H1 (cell line): ENCODE measurements around the gene AMOTL2. TPM values are rescaled to one million over a fixed set of nuclear protein-coding genes. Genes with fewer than 3 reads are reported as not detected.
A peak's percentile ranks its signal among the peaks of the same experiment; 100 is the strongest.

ENCODE experiments used
- CTCF ChIA-PET: fragments of 300-600 bp; sonication (Branson Sonifier 250); formaldehyde crosslinking; loops from one replicate; lab custom pipeline; 2021; ENCODE audit not compliant: partially characterized antibody; lab: Charles Lee
- POLR2A ChIA-PET: fragments of 300-600 bp; sonication (Branson Sonifier 250); formaldehyde crosslinking; loops from one replicate; lab custom pipeline; 2021; ENCODE audit warnings: inconsistent platforms; ENCODE audit not compliant: partially characterized antibody; lab: Charles Lee
- DNase-seq, 2 experiments: peaks; one replicate each; pipeline versions ENCODE4 v3.0.0 to v3.0.0-alpha.2; 2010 to 2022; ENCODE audit warnings: low spot score in 2 of 2, low read depth in 1 of 2, mixed read lengths in 1 of 2
- FAIRE-seq: peaks from 2 replicates; lab custom pipeline; 2011; peaks lifted over from hg19 to GRCh38; lab: Jason Lieb, UNC
- H2AFZ ChIP-seq: 2 replicates; pipeline ENCODE4 v1.8.1; 2012; ENCODE audit warnings: low read length, inconsistent platforms
- H2AK5ac ChIP-seq: 2 replicates; pipeline ENCODE4 v1.6.1; 2013; ENCODE audit warnings: low read depth, low read length
- H2BK120ac ChIP-seq: replicated peaks from 2 replicates; pipeline ENCODE3; 2013; ENCODE audit warnings: low read depth, low read length, inconsistent platforms
- H2BK12ac ChIP-seq: 2 replicates; pipeline ENCODE4 v1.6.1; 2013; ENCODE audit warnings: low read depth, low read length
- H2BK15ac ChIP-seq: 2 replicates; pipeline ENCODE4 v1.6.1; 2013; ENCODE audit warnings: low read length
- H2BK20ac ChIP-seq: 2 replicates; pipeline ENCODE4 v1.6.1; 2013; ENCODE audit warnings: low read length
- H2BK5ac ChIP-seq: 2 replicates; pipeline ENCODE4 v1.6.1; 2013; ENCODE audit warnings: low read depth, low read length
- H3K14ac ChIP-seq: 2 replicates; pipeline ENCODE4 v1.6.1; 2013; ENCODE audit warnings: inconsistent platforms; ENCODE audit not compliant: insufficient read length
- H3K18ac ChIP-seq: 2 replicates; pipeline ENCODE4 v1.6.1; 2013; ENCODE audit warnings: low read length; ENCODE audit errors: extremely low read depth
- H3K23ac ChIP-seq: 2 replicates; pipeline ENCODE4 v1.6.1; 2013; ENCODE audit warnings: inconsistent platforms; ENCODE audit not compliant: insufficient read length
- H3K23me2 ChIP-seq: 2 replicates; pipeline ENCODE4 v1.6.1; 2013; ENCODE audit warnings: low read depth, low read length
- H3K27ac ChIP-seq: 2 replicates; pipeline ENCODE4 v1.6.1; 2011; ENCODE audit warnings: low read depth, low read length, inconsistent platforms
- H3K27me3 ChIP-seq, 4 experiments: replicated peaks in 1 of 4; 1 replicate in 1 of 4; 2 replicates in 3 of 4; pipeline versions ENCODE4 v1.6.1 to v1.8.1; 2011 to 2013; ENCODE audit warnings: low read length in 3 of 4, mild to moderate bottlenecking in 3 of 4, inconsistent platforms in 2 of 4, mixed read lengths in 2 of 4, moderate library complexity in 1 of 4; ENCODE audit not compliant: control insufficient read depth in 3 of 4, insufficient read depth in 3 of 4; ENCODE audit errors: extremely low read depth in 1 of 4
- H3K36me3 ChIP-seq, 4 experiments: 2 replicates each; pipeline versions ENCODE4 v1.6.1 to v1.8.1; 2011 to 2013; ENCODE audit warnings: mild to moderate bottlenecking in 4 of 4, low read length in 3 of 4, moderate library complexity in 2 of 4, control low read depth in 1 of 4, inconsistent platforms in 1 of 4; ENCODE audit not compliant: insufficient read depth in 4 of 4, control insufficient read depth in 2 of 4
- H3K4ac ChIP-seq: replicated peaks from 2 replicates; pipeline ENCODE3; 2013; ENCODE audit warnings: low read length, low read depth, mixed read lengths, inconsistent platforms; ENCODE audit not compliant: insufficient read length
- H3K4me1 ChIP-seq, 4 experiments: replicated peaks in 1 of 4; 1 replicate in 1 of 4; 2 replicates in 3 of 4; pipeline versions ENCODE4 v1.6.1 to v1.8.1; 2011 to 2013; ENCODE audit warnings: low read length in 3 of 4, inconsistent platforms in 2 of 4, mixed read lengths in 1 of 4; ENCODE audit not compliant: insufficient read depth in 4 of 4, control insufficient read depth in 3 of 4
- H3K4me2 ChIP-seq, 2 experiments: 2 replicates each; pipeline versions ENCODE4 v1.6.1 to v1.8.1; 2011 to 2013; ENCODE audit warnings: low read depth in 2 of 2, low read length in 2 of 2, control low read depth in 1 of 2, inconsistent platforms in 1 of 2, mild to moderate bottlenecking in 1 of 2; ENCODE audit not compliant: insufficient read depth in 1 of 2
- H3K4me3 ChIP-seq, 4 experiments: fragments of 200-600, 300-600 bp in 1 of 4; sonication (generic), shearing (Covaris generic), sonication (Bioruptor Twin) in 1 of 4; 2 replicates each; pipeline versions ENCODE4 v1.5.1 to v1.8.1; 2011 to 2016; ENCODE audit warnings: low read length in 4 of 4, low read depth in 3 of 4, control low read depth in 2 of 4, inconsistent platforms in 2 of 4, mild to moderate bottlenecking in 2 of 4, mixed read lengths in 1 of 4, moderate library complexity in 1 of 4; ENCODE audit not compliant: insufficient read depth in 2 of 4; ENCODE audit errors: extremely low read depth in 1 of 4
- H3K56ac ChIP-seq: replicated peaks from 2 replicates; pipeline ENCODE3; 2013; ENCODE audit warnings: low read depth, mild to moderate bottlenecking, mixed read lengths, low read length, inconsistent platforms; ENCODE audit not compliant: insufficient read length
- H3K79me1 ChIP-seq: 2 replicates; pipeline ENCODE4 v1.6.1; 2013; ENCODE audit warnings: low read depth, low read length, control low read depth
- H3K79me2 ChIP-seq, 2 experiments: 2 replicates each; pipeline versions ENCODE4 v1.6.1 to v1.8.1; 2012 to 2013; ENCODE audit warnings: low read length in 2 of 2, mild to moderate bottlenecking in 2 of 2, inconsistent platforms in 1 of 2; ENCODE audit not compliant: insufficient read depth in 2 of 2, control insufficient read depth in 1 of 2
- H3K9ac ChIP-seq, 4 experiments: replicated peaks in 1 of 4; 1 replicate in 1 of 4; 2 replicates in 3 of 4; pipeline versions ENCODE4 v1.6.1 to v1.8.1; 2011 to 2013; ENCODE audit warnings: low read depth in 3 of 4, low read length in 3 of 4, control low read depth in 2 of 4, mild to moderate bottlenecking in 2 of 4, moderate library complexity in 2 of 4, inconsistent platforms in 1 of 4; ENCODE audit errors: extremely low read depth in 1 of 4
- H3K9me3 ChIP-seq, 2 experiments: 2 replicates each; pipeline versions ENCODE4 v1.6.1 to v1.8.1; 2012 to 2013; ENCODE audit warnings: mild to moderate bottlenecking in 2 of 2, moderate library complexity in 2 of 2, control low read depth in 1 of 2, inconsistent platforms in 1 of 2, low read depth in 1 of 2, low read length in 1 of 2, mixed read lengths in 1 of 2; ENCODE audit not compliant: insufficient read depth in 2 of 2
- H4K20me1 ChIP-seq, 2 experiments: replicated peaks in 1 of 2; 2 replicates each; pipeline versions ENCODE3 to v1.8.1; 2011 to 2013; ENCODE audit warnings: inconsistent platforms in 2 of 2, low read length in 2 of 2, mild to moderate bottlenecking in 1 of 2; ENCODE audit not compliant: insufficient read depth in 2 of 2, control insufficient read depth in 1 of 2
- H4K5ac ChIP-seq: 2 replicates; pipeline ENCODE4 v1.6.1; 2013; ENCODE audit warnings: low read length, low read depth, mixed read lengths, inconsistent platforms; ENCODE audit not compliant: insufficient read length
- H4K8ac ChIP-seq: 2 replicates; pipeline ENCODE4 v1.8.0; 2013; ENCODE audit warnings: mild to moderate bottlenecking, moderate library complexity, low read length, inconsistent platforms; ENCODE audit not compliant: insufficient read depth; ENCODE audit errors: extremely low read depth
- H4K91ac ChIP-seq: replicated peaks from 2 replicates; pipeline ENCODE3; 2013; ENCODE audit warnings: low read length, mixed read lengths, inconsistent platforms; ENCODE audit not compliant: insufficient read length
- ASH2L ChIP-seq: fragments of 200-600, 300-600 bp; sonication (generic); IDR thresholded peaks from one replicate; pipeline ENCODE4 v1.7.1; 2017; ENCODE audit warnings: low read length
- CBX5 ChIP-seq: fragments of 300-800, 300-1000 bp; sonication (generic); IDR thresholded peaks from 2 replicates; pipeline ENCODE4 v1.7.1; 2016; ENCODE audit warnings: antibody characterized with exemption, low read length, low read depth
- CHD2 ChIP-seq: IDR thresholded peaks from 2 replicates; pipeline ENCODE4 v1.6.1; 2012; ENCODE audit warnings: low read length, improper control_type of control experiment
- GTF2F1 ChIP-seq: IDR thresholded peaks from 2 replicates; pipeline ENCODE4 v1.6.1; 2012; ENCODE audit warnings: low read depth, low read length, improper control_type of control experiment, borderline replicate concordance
- HDAC2 ChIP-seq, 2 experiments: fragments of 300-600 bp in 1 of 2; sonication (generic) in 1 of 2; IDR thresholded peaks; 2 replicates each; pipeline ENCODE4 v1.6.1; 2011 to 2012; ENCODE audit warnings: low read depth in 2 of 2, low read length in 2 of 2, mild to moderate bottlenecking in 2 of 2, moderate library complexity in 2 of 2, borderline replicate concordance in 1 of 2, inconsistent platforms in 1 of 2
- KDM1A ChIP-seq: fragments of 200-600, 300-600 bp; sonication (generic); IDR thresholded peaks from 2 replicates; pipeline ENCODE4 v1.7.1; 2016; ENCODE audit warnings: mild to moderate bottlenecking, low read length, borderline replicate concordance
- KDM4A ChIP-seq: IDR thresholded peaks from one replicate; pipeline ENCODE4 v1.7.1; 2012; ENCODE audit warnings: low read depth, mild to moderate bottlenecking, moderate library complexity, low read length, inconsistent platforms; ENCODE audit not compliant: severe bottlenecking
- MAFK ChIP-seq: IDR thresholded peaks from 2 replicates; pipeline ENCODE4 v1.6.1; 2012; ENCODE audit warnings: low read depth, mild to moderate bottlenecking, improper control_type of control experiment, low read length
- RAD21 ChIP-seq, 2 experiments: IDR thresholded peaks in 1 of 2; conservative IDR thresholded peaks in 1 of 2; 2 replicates each; pipeline ENCODE4 v1.6.1; 2011; ENCODE audit warnings: low read depth in 2 of 2, low read length in 2 of 2, improper control_type of control experiment in 1 of 2, inconsistent platforms in 1 of 2, mild to moderate bottlenecking in 1 of 2, moderate library complexity in 1 of 2
- RFX5 ChIP-seq: IDR thresholded peaks from 2 replicates; pipeline ENCODE4 v1.6.1; 2011; ENCODE audit warnings: low read depth, low read length, improper control_type of control experiment, borderline replicate concordance
- RXRA ChIP-seq: IDR thresholded peaks from 2 replicates; pipeline ENCODE4 v1.6.1; 2011; ENCODE audit warnings: low read depth, mild to moderate bottlenecking, low read length, moderate library complexity; ENCODE audit not compliant: insufficient read depth
- SP1 ChIP-seq: IDR thresholded peaks from 2 replicates; pipeline ENCODE4 v1.6.1; 2011; ENCODE audit warnings: low read depth, low read length
- TEAD4 ChIP-seq: IDR thresholded peaks from 2 replicates; pipeline ENCODE4 v1.6.1; 2012; ENCODE audit warnings: low read depth, low read length, inconsistent platforms, mixed read lengths
- WGBS, 2 experiments: shearing (Covaris generic) in 1 of 2; methylation state at CpG; one replicate each; pipeline versions ENCODE4 v1.1.6 to v1.1.7; 2013 to 2015; ENCODE audit warnings: low lambda C conversion rate in 2 of 2, mixed read lengths in 2 of 2, inconsistent platforms in 1 of 2, low coverage in 1 of 2, missing lambda C conversion rate in 1 of 2; ENCODE audit not compliant: insufficient replicate concordance in 2 of 2, insufficient coverage in 1 of 2, insufficient read length in 1 of 2; ENCODE audit errors: extremely low coverage in 1 of 2, missing lambda C conversion rate in 1 of 2; 5-methylcytosine and 5-hydroxymethylcytosine counted together
- polyA plus RNA-seq, 7 experiments: library from polyadenylated mRNA; depleted of rRNA in 3 of 7; stranded (reverse) in 5 of 7; unstranded in 2 of 7; fragments of >200 nt in 5 of 7; fragments of 200-250 nt in 2 of 7; gene quantifications; 1 replicate in 5 of 7; 2 replicates in 1 of 7; 4 replicates in 1 of 7; pipeline versions ENCODE4 v1.2.1 to v1.2.3, GENCODE V29; 2011 to 2013; ENCODE audit warnings: missing spikeins in 2 of 7, mixed read lengths in 2 of 7
- total RNA-seq: library from RNA; stranded (reverse); fragmentation: NEBNext Ultra II Directional; extraction: Animal tissue kit (Norgen Biotek cat#: 25700); gene quantifications from 2 replicates; pipeline ENCODE4 v1.2.1, GENCODE V29; 2021
- TF ChIP-seq, protein P1 (sequence below): IDR thresholded peaks from 2 replicates; pipeline ENCODE4 v1.6.1; 2012; ENCODE audit warnings: inconsistent platforms

Gene AMOTL2
- total and polyA plus RNA-seq, 2 of the 8 experiments (the other 6 are each of a cell fraction or from before 2014, with no cell fraction given), result 19.0 to 63.7 TPM

DNA sequence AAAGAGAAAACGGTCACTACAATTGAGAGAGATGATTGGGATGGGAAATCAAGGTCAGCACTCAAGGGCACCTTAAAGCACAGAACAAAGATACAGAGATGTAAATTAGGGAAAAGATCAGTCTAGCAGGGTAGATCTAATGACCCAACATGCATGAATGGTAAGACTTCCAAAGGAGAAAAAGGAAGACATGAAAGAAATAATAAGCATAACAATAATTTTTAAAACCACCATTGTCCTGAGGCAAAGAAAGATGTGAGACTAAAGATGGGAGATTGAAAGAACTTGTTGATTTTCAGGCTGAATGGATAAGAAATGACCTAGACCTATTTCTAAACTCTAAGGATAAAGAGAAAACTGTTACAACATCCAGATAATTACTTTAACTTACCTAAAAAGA, 34.8 kb upstream of the AMOTL2 start:
- no peak overlapping the region for H2BK15ac ChIP-seq
- H3K4me1 ChIP-seq, result peaks cover 9 to 20% (median 17%) of the 10 kb centered on the region in 4 experiments
- FAIRE-seq (no peak), DNase-seq (no peak)
- ChIA-PET CTCF (interaction anchor here (0.6 to 1.3 kb wide), 4 partner anchors 31 to 211 kb away, joined by 3 to 4 read pairs (median 3); no protein-coding TSS in a partner anchor), POLR2A (interaction anchor here (1.0 to 1.2 kb wide), 3 partner anchors 34 to 95 kb away, joined by 3 to 4 read pairs (median 3); no protein-coding TSS in a partner anchor)
- 0 out of 4 replicates have a peak overlapping the region, but pooled peaks of 1 of the 2 experiments have one; percentile 6 for H3K4me2 ChIP-seq
- H3K4ac ChIP-seq, result no peak overlapping the region
- no peak overlapping the region for H2BK5ac ChIP-seq
- no peak overlapping the region for H3K14ac ChIP-seq
- no peak overlapping the region for H2AK5ac ChIP-seq
- H3K79me1 ChIP-seq, result no peaks in the 10 kb centered on the region
- no peak overlapping the region for H3K18ac ChIP-seq
- H3K9ac ChIP-seq, result no peak overlapping the region
- H3K4me3 ChIP-seq, result no peak overlapping the region
- no peaks in the 10 kb centered on the region for H3K9me3 ChIP-seq
- no peak overlapping the region for H2BK12ac ChIP-seq
- WGBS, 2 experiments, result 50% methylated on average over 1 of the region's 1 CpG; no CpG with 5 or more reads in 1 of the 2 experiments
- no peak overlapping the region for H3K27ac ChIP-seq
- H3K23me2 ChIP-seq, result peaks cover 11% of the 10 kb centered on the region
- H3K79me2 ChIP-seq, result no peaks in the 10 kb centered on the region
- H3K56ac ChIP-seq, result no peak overlapping the region
- H3K36me3 ChIP-seq, result no peaks in the 10 kb centered on the region
- peaks cover 22 to 42% (median 39%) of the 10 kb centered on the region in 4 experiments for H3K27me3 ChIP-seq
- no peak overlapping the region for H4K91ac ChIP-seq
- H3K23ac ChIP-seq, result no peak overlapping the region
- H4K8ac ChIP-seq, result no peak overlapping the region
- H2BK20ac ChIP-seq, result no peak overlapping the region
- no peak overlapping the region for H2AFZ ChIP-seq
- no peaks in the 10 kb centered on the region for H4K20me1 ChIP-seq
- H4K5ac ChIP-seq, result no peak overlapping the region
- H2BK120ac ChIP-seq, result no peak overlapping the region
- TF ChIP-seq KDM4A, result no peak
- no peak for TF ChIP-seq RXRA
- no peak for TF ChIP-seq RAD21 (IDR thresholded peaks at IDR 0.05 in 1 of 2, conservative IDR thresholded peaks at IDR 0.05 in 1 of 2; ENCODE audit: low read depth in 2 of 2, low read length in 2 of 2)
- no peak for TF ChIP-seq CHD2
- no peak for TF ChIP-seq KDM1A
- no peak for TF ChIP-seq TEAD4
- no peak for TF ChIP-seq ASH2L
- no peak for TF ChIP-seq GTF2F1
- no peak for TF ChIP-seq MAFK
- no peak for TF ChIP-seq CBX5
- TF ChIP-seq, protein P1, sequence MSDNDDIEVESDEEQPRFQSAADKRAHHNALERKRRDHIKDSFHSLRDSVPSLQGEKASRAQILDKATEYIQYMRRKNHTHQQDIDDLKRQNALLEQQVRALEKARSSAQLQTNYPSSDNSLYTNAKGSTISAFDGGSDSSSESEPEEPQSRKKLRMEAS, result no peak
- TF ChIP-seq RFX5, result no peak
- TF ChIP-seq SP1, result no peak
- no peak for TF ChIP-seq HDAC2 (IDR thresholded peaks at IDR 0.05; ENCODE audit: borderline replicate concordance in 1 of 2, low read depth in 2 of 2, low read length in 2 of 2)
